Parathyroid adenoma (tissue), 2 donors: ENCODE measurements around the gene MRPL46.

Experiments used
- H2AFZ ChIP-seq: fragments of 300-600 bp; sonication (generic); one replicate; pipeline ENCODE4 v1.7.0; 2017; ENCODE audit warnings: antibody characterized with exemption, mild to moderate bottlenecking
- H3K27ac ChIP-seq: fragments of 300-600 bp; sonication (generic); one replicate; pipeline ENCODE4 v1.7.0; 2017
- H3K27me3 ChIP-seq: fragments of 300-600 bp; sonication (generic); one replicate; pipeline ENCODE4 v1.7.0; 2017; ENCODE audit warnings: low read length; ENCODE audit not compliant: control insufficient read depth, insufficient read depth
- H3K36me3 ChIP-seq: fragments of 300-600 bp; sonication (generic); one replicate; pipeline ENCODE4 v1.7.0; 2017; ENCODE audit warnings: low read length; ENCODE audit not compliant: control insufficient read depth, insufficient read depth
- H3K4me1 ChIP-seq: fragments of 300-600 bp; sonication (generic); one replicate; pipeline ENCODE4 v1.7.0; 2017; ENCODE audit warnings: control low read depth
- H3K4me2 ChIP-seq: fragments of 300-600 bp; sonication (generic); one replicate; pipeline ENCODE4 v1.7.0; 2017; ENCODE audit warnings: low read length
- H3K4me3 ChIP-seq: fragments of 300-600 bp; sonication (generic); one replicate; pipeline ENCODE4 v1.7.0; 2017; ENCODE audit warnings: low read depth, low read length
- H3K79me2 ChIP-seq: fragments of 300-600 bp; sonication (generic); one replicate; pipeline ENCODE4 v1.7.0; 2017; ENCODE audit warnings: control low read depth
- H3K9ac ChIP-seq: fragments of 300-600 bp; sonication (generic); one replicate; pipeline ENCODE4 v1.7.0; 2017; ENCODE audit warnings: mild to moderate bottlenecking
- H3K9me3 ChIP-seq: fragments of 300-600 bp; sonication (generic); one replicate; pipeline ENCODE4 v1.7.0; 2017; ENCODE audit warnings: low read length; ENCODE audit not compliant: control insufficient read depth
- TF ChIP-seq, protein P1 (sequence below): fragments of 300-600 bp; sonication (generic); IDR thresholded peaks from one replicate; pipeline ENCODE4 v1.7.0; 2017; ENCODE audit warnings: antibody characterized with exemption, mild to moderate bottlenecking
- donor health status: primary hyperparathyroidism.

Gene MRPL46

DNA sequence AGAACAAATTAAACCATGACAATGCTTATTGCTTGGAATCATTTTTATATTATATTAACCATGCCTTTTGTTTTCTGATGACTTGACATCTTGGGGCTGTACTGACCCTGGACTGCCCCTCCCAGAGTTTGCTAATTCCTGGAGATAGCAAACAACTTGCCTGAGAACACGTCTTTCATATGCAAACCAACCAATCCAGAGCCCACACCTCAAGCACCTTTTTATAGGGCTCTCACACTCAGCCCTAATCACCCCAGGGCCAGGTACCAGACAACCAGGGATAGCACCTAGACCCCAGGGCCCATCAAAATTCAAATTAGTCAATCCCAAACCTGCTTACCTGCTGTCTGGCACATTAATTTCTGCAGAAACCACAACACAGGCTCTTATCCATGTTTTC, 37.3 kb upstream of the MRPL46 start:
- Histone ChIP-seq H2AFZ (no peak overlapping the region), H3K4me3 (no peak overlapping the region), H3K79me2 (no peaks in the 10 kb centered on the region), H3K36me3 (no peaks in the 10 kb centered on the region), H3K9ac (no peak overlapping the region), H3K27me3 (no peaks in the 10 kb centered on the region), H3K9me3 (no peaks in the 10 kb centered on the region), H3K4me1 (no peaks in the 10 kb centered on the region), H3K4me2 (no peak overlapping the region), H3K27ac (no peak overlapping the region)
- TF ChIP-seq, protein P1, sequence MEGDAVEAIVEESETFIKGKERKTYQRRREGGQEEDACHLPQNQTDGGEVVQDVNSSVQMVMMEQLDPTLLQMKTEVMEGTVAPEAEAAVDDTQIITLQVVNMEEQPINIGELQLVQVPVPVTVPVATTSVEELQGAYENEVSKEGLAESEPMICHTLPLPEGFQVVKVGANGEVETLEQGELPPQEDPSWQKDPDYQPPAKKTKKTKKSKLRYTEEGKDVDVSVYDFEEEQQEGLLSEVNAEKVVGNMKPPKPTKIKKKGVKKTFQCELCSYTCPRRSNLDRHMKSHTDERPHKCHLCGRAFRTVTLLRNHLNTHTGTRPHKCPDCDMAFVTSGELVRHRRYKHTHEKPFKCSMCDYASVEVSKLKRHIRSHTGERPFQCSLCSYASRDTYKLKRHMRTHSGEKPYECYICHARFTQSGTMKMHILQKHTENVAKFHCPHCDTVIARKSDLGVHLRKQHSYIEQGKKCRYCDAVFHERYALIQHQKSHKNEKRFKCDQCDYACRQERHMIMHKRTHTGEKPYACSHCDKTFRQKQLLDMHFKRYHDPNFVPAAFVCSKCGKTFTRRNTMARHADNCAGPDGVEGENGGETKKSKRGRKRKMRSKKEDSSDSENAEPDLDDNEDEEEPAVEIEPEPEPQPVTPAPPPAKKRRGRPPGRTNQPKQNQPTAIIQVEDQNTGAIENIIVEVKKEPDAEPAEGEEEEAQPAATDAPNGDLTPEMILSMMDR, result no peak

DNA sequence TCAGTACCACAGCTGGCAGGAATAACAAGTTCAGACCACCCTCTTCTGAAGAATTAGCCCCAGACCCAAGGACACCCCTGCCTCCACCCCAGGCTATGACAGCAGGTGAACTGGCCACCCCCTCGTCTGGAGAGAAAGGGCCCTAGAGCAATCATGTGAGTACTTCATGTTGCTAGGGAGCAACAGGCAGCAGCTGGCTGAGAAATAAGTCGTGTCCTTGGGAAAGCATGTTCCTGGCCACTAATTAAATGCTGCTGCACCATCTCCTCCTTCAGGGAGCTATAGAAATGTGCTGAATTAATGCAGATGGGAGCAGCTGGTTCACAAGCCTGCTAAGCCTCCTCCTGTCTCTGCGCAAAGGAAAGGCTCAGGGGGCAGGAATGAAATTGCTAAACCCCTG, 31.8 kb upstream of the MRPL46 start:
- H3K27me3 ChIP-seq, result no peaks in the 10 kb centered on the region
- H3K36me3 ChIP-seq, result no peaks in the 10 kb centered on the region
- no peak overlapping the region for H3K27ac ChIP-seq
- no peak overlapping the region for H3K4me3 ChIP-seq
- H3K9ac ChIP-seq, result no peak overlapping the region
- H3K4me2 ChIP-seq, result no peak overlapping the region
- no peaks in the 10 kb centered on the region for H3K4me1 ChIP-seq
- no peaks in the 10 kb centered on the region for H3K9me3 ChIP-seq
- H2AFZ ChIP-seq, result no peak overlapping the region
- TF ChIP-seq, protein P1, result no peak
- no peaks in the 10 kb centered on the region for H3K79me2 ChIP-seq

DNA sequence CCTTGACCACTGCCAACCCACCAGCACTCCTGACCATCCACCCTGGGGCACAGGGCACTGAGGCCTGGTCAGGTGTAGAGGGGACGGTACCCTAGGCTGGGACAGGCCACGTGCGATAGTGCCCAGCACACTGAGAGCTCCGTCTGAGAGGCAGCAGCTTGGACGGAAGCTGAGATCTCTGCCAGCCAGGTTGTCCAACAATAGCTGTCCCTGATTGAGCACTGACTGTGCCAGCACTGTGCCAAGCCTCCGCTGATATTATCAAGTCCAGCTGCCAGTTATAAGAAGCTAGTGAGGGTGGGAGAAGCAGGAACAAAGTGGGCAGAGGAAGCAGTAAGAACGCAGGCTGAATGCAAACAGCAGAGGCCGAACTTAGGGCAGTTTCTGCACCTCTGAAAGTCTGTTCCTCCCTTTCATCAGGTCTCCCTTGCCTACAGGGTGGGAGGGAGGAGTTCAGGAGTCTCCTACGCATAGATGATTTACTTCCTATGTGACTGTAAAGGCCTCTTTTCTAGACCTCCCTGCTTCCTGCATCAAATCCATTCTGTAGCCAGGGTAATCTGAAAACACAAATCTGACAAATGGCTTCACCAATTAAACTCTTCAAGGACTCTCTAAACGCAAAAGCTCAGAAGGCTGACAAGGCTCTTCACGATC, 30.0 kb upstream of the MRPL46 start:
- Histone ChIP-seq H3K9me3 (no peaks in the 10 kb centered on the region), H3K4me2 (no peak overlapping the region), H3K36me3 (no peaks in the 10 kb centered on the region), H3K27me3 (no peaks in the 10 kb centered on the region), H3K9ac (no peak overlapping the region), H2AFZ (no peak overlapping the region), H3K4me3 (no peak overlapping the region), H3K27ac (no peak overlapping the region), H3K79me2 (no peaks in the 10 kb centered on the region), H3K4me1 (no peaks in the 10 kb centered on the region)
- TF ChIP-seq, protein P1, result no peak

DNA sequence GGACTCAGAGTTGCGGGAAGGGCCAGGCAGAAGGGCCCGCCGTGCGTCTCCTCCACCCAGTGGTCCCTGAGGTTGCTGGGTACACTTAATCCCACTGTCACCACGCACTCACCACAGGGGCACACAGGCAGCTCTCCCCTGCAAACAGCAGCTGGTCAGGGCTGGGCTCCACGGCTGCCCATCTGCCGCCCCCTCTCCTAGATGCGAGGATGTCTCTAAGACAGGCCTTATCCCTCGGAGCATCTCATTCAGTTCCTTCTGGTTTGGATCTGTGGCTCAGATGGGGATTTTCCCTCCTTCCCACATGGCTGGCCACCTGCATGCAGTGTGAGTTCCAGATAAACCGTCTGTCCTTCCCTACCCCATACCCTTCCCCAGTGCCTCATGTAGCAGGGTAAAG, 26.7 kb upstream of the MRPL46 start:
- no peak overlapping the region for H3K27ac ChIP-seq
- no peaks in the 10 kb centered on the region for H3K9me3 ChIP-seq
- no peak overlapping the region for H2AFZ ChIP-seq
- no peaks in the 10 kb centered on the region for H3K4me1 ChIP-seq
- H3K4me2 ChIP-seq, result no peak overlapping the region
- no peak overlapping the region for H3K4me3 ChIP-seq
- TF ChIP-seq, protein P1, result no peak
- no peaks in the 10 kb centered on the region for H3K36me3 ChIP-seq
- H3K79me2 ChIP-seq, result no peaks in the 10 kb centered on the region
- H3K9ac ChIP-seq, result no peak overlapping the region
- no peaks in the 10 kb centered on the region for H3K27me3 ChIP-seq

DNA sequence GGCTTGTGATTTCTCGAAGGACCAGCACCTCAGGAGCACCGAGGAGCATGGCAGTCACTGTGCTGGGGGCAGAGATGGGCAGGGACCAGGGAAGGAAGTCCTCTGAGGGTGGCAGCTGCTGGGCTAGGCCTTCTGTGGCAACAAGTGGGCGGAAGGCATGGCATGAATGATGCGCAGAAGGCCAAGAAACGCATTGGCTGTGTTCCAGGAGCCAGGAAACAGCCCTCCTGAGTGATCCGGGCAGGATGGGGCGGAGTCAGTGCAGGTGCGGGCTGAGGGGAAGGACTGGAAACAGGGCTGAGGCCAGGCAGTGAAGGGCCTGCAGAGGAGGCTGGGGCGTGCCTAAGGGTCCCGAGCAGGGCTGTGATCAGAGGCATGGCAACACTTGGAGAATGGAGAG, 24.0 kb upstream of the MRPL46 start:
- H3K9ac ChIP-seq, result no peak overlapping the region
- no peak overlapping the region for H3K4me2 ChIP-seq
- no peaks in the 10 kb centered on the region for H3K79me2 ChIP-seq
- H3K4me3 ChIP-seq, result no peak overlapping the region
- H3K4me1 ChIP-seq, result no peaks in the 10 kb centered on the region
- no peak overlapping the region for H3K27ac ChIP-seq
- H3K27me3 ChIP-seq, result no peaks in the 10 kb centered on the region
- no peaks in the 10 kb centered on the region for H3K36me3 ChIP-seq
- no peak overlapping the region for H2AFZ ChIP-seq
- H3K9me3 ChIP-seq, result no peaks in the 10 kb centered on the region
- TF ChIP-seq, protein P1, result no peak
